Esophagus squamous epithelium (tissue), 5 donors: ENCODE data around the gene ITGB6. TPM values are rescaled to one million over a fixed set of nuclear protein-coding genes. Genes with fewer than 3 reads are reported as not detected.
"Not testable (repeated sequence)": the region's sequence is repeated elsewhere in the genome, so short reads cannot be mapped to it uniquely, and the experiment has no call there.

Source experiments
- DNase-seq: peaks from one replicate; lab custom pipeline; 2025; lab: John Stamatoyannopoulos, UW
- H3K27ac ChIP-seq, 4 donors: fragments of 200-600 bp; sonication (generic); one replicate each; pipeline ENCODE4 v1.5.1; 2016 to 2019; ENCODE audit warnings: mild to moderate bottlenecking in 1 of 4
- H3K27me3 ChIP-seq, 4 donors: fragments of 200-600 bp; sonication (generic); 1 replicate in 3 of 4; 2 replicates in 1 of 4; pipeline versions ENCODE4 v1.5.1 to v1.6.0; 2017 to 2021; ENCODE audit warnings: antibody characterized with exemption in 1 of 4
- H3K36me3 ChIP-seq, 3 donors: fragments of 200-600 bp; sonication (generic); one replicate each; pipeline ENCODE4 v1.5.1; 2016 to 2019
- H3K4me1 ChIP-seq, 3 donors: fragments of 200-600 bp; sonication (generic); one replicate each; pipeline ENCODE4 v1.5.1; 2017 to 2019
- H3K4me3 ChIP-seq, 4 donors: fragments of 200-600 bp; sonication (generic); 1 replicate in 3 of 4; 2 replicates in 1 of 4; pipeline ENCODE4 v1.5.1; 2016 to 2019; ENCODE audit warnings: mild to moderate bottlenecking in 2 of 4, moderate library complexity in 1 of 4
- H3K9me3 ChIP-seq, 3 donors: fragments of 200-600 bp; sonication (generic); one replicate each; pipeline ENCODE4 v1.5.1; 2016 to 2019
- CTCF ChIP-seq, 6 experiments: fragments of 450-650 bp in 4 of 6; fragments of 200-600 bp in 2 of 6; sonication (generic) in 2 of 6; IDR thresholded peaks; one replicate each; pipeline ENCODE4 v1.5.1; 2016 to 2019; ENCODE audit warnings: antibody characterized with exemption in 6 of 6, mild to moderate bottlenecking in 4 of 6, moderate library complexity in 4 of 6
- POLR2A ChIP-seq, 4 donors: fragments of 450-650 bp; IDR thresholded peaks; one replicate each; pipeline ENCODE4 v1.6.1; 2017; ENCODE audit warnings: antibody characterized with exemption in 4 of 4, mild to moderate bottlenecking in 4 of 4, moderate library complexity in 3 of 4
- WGBS, 2 donors: methylation state at CpG; one replicate each; pipeline ENCODE4 v1.1.5; 2018; 5-methylcytosine and 5-hydroxymethylcytosine counted together
- intact Hi-C: fragments of 100-400 bp; cut with DNase I; formaldehyde crosslinking; loops from one replicate; pipeline ENCODE4 v1.15.0; 2022
- total RNA-seq, 4 donors: library from RNA; depleted of rRNA; stranded (reverse); fragments of >200 nt; gene quantifications; one replicate each; pipeline ENCODE4 v1.1.0, GENCODE V29; 2016
- donor health status: DM: yes; HTN: yes; CAD: no.

ITGB6 gene
- total RNA-seq, 4 donors from 2014 or later: 25.3 to 42.2 (median 33.6) TPM

GRCh38 chr2:160126756-160127155 lies 73.3 kb downstream of the ITGB6 start:
- no peaks in the 10 kb centered on the region for H3K4me1 ChIP-seq
- H3K4me3 ChIP-seq: no peak overlapping the region
- no peak overlapping the region for H3K27ac ChIP-seq
- H3K9me3 ChIP-seq: no peaks in the 10 kb centered on the region
- WGBS, 2 donors: 82 to 85% methylated on average over 2 of the region's 2 CpGs
- TF ChIP-seq CTCF (IDR thresholded peaks at IDR 0.05) (no peak), POLR2A (IDR thresholded peaks at IDR 0.05) (no peak)
- H3K36me3 ChIP-seq: peaks cover 0 to 62% (median 0%) of the 10 kb centered on the region in 3 donors
- DNase-seq: no peak
- H3K27me3 ChIP-seq: no peaks in the 10 kb centered on the region
- intact Hi-C loops: no loop called here

- Histone ChIP-seq H3K36me3 (peaks cover 0 to 58% (median 0%) of the 10 kb centered on the region in 3 donors), H3K4me3 (no peak overlapping the region), H3K27ac (no peak overlapping the region), H3K9me3 (no peaks in the 10 kb centered on the region), H3K27me3 (no peaks in the 10 kb centered on the region), H3K4me1 (no peaks in the 10 kb centered on the region)
- intact Hi-C loops: no loop called here
- no peak for DNase-seq
- 83 to 88% methylated on average over 12 of the region's 12 CpGs for WGBS, 2 donors
- TF ChIP-seq CTCF (IDR thresholded peaks at IDR 0.05) (no peak), POLR2A (IDR thresholded peaks at IDR 0.05) (no peak)
These were observed 73.8 kb downstream of the ITGB6 start for GRCh38 chr2:160126315-160126714.

GRCh38 chr2:160125828-160126227 lies 74.2 kb downstream of the ITGB6 start:
- peaks cover 0 to 56% (median 0%) of the 10 kb centered on the region in 3 donors for H3K36me3 ChIP-seq
- no peaks in the 10 kb centered on the region for H3K27me3 ChIP-seq
- intact Hi-C loops: no loop called here
- TF ChIP-seq CTCF (IDR thresholded peaks at IDR 0.05) (no peak), POLR2A (IDR thresholded peaks at IDR 0.05) (no peak)
- WGBS, 2 donors: 79 to 85% methylated on average over 5 to 6 of the region's 6 CpGs
- no peaks in the 10 kb centered on the region for H3K9me3 ChIP-seq
- no peak overlapping the region for H3K4me3 ChIP-seq
- no peak for DNase-seq
- H3K4me1 ChIP-seq: no peaks in the 10 kb centered on the region
- H3K27ac ChIP-seq: no peak overlapping the region

- H3K9me3 ChIP-seq: no peaks in the 10 kb centered on the region
- intact Hi-C loops: no loop called here
- H3K27ac ChIP-seq: no peak overlapping the region
- no peak for DNase-seq
- WGBS, 2 donors: 97 to 100% methylated on average over 2 of the region's 2 CpGs
- no peaks in the 10 kb centered on the region for H3K4me1 ChIP-seq
- no peak overlapping the region for H3K4me3 ChIP-seq
- H3K27me3 ChIP-seq: no peaks in the 10 kb centered on the region
- peaks cover 0 to 56% (median 0%) of the 10 kb centered on the region in 3 donors for H3K36me3 ChIP-seq
- TF ChIP-seq POLR2A (IDR thresholded peaks at IDR 0.05) (no peak), CTCF (IDR thresholded peaks at IDR 0.05) (no peak)
These were observed 74.7 kb downstream of the ITGB6 start for GRCh38 chr2:160125366-160125765.

- intact Hi-C loops: no loop called here
- no peak for TF ChIP-seq POLR2A (IDR thresholded peaks at IDR 0.05)
- no peak for TF ChIP-seq CTCF (IDR thresholded peaks at IDR 0.05)
These were observed 75.5 kb downstream of the ITGB6 start for GRCh38 chr2:160124571-160124970.

GRCh38 chr2:160114721-160115120 lies 85.4 kb downstream of the ITGB6 start:
- Histone ChIP-seq H3K27ac (peak overlapping the region in 2 of 4 donors; percentile 31 to 57), H3K4me1 (peaks cover 0 to 26% (median 5%) of the 10 kb centered on the region in 3 donors), H3K4me3 (peak overlapping the region in 1 of 4 donors; percentile 6)
- H3K27me3 ChIP-seq, H3K9me3 ChIP-seq, intact Hi-C loops, H3K36me3 ChIP-seq, DNase-seq: not testable (repeated sequence)
- WGBS, 2 donors: 25 to 48% methylated on average over 2 to 8 of the region's 8 CpGs

More at GRCh38 chr2:160124571-160124970, 75.5 kb downstream of the ITGB6 start:
- Histone ChIP-seq H3K4me1 (no peaks in the 10 kb centered on the region), H3K9me3 (no peaks in the 10 kb centered on the region), H3K36me3 (peaks cover 0 to 56% (median 0%) of the 10 kb centered on the region in 3 donors), H3K27ac (no peak overlapping the region), H3K4me3 (no peak overlapping the region), H3K27me3 (no peaks in the 10 kb centered on the region)
- 75 to 80% methylated on average over 1 of the region's 1 CpG for WGBS, 2 donors
- no peak for DNase-seq
